Right lobe of liver (tissue), 6 donors: ENCODE results near the gene EIF4E3. TPM values are rescaled to one million over a fixed set of nuclear protein-coding genes. Genes with fewer than 3 reads are reported as not detected.

Experiments used
- ATAC-seq, 4 donors: fragments of 200-7000 bp; cut with Tn5 transposase; one replicate each; pipeline ENCODE4 v1.9.1; 2020; ENCODE audit warnings: mild to moderate bottlenecking in 4 of 4, moderate library complexity in 4 of 4
- DNase-seq, 3 donors: peaks; one replicate each; pipeline ENCODE4 v3.0.0-alpha.2; 2020
- H3K27ac ChIP-seq, 3 donors: fragments of 200-600 bp; one replicate each; pipeline ENCODE4 v1.8.0; 2022
- H3K27me3 ChIP-seq, 2 donors: fragments of 200-600 bp; one replicate each; pipeline ENCODE4 v1.8.0; 2022
- H3K36me3 ChIP-seq, 4 donors: fragments of 200-600 bp; sonication (generic) in 1 of 4; one replicate each; pipeline versions ENCODE4 v1.5.1 to v1.8.0; 2017 to 2022; ENCODE audit warnings: control low read depth in 1 of 4
- H3K4me1 ChIP-seq, 4 donors: fragments of 200-600 bp; sonication (generic) in 1 of 4; one replicate each; pipeline versions ENCODE4 v1.5.1 to v1.8.0; 2017 to 2022; ENCODE audit warnings: control low read depth in 1 of 4
- H3K4me3 ChIP-seq, 3 donors: fragments of 200-600 bp; one replicate each; pipeline ENCODE4 v1.8.0; 2022
- H3K9me3 ChIP-seq, 4 donors: fragments of 200-600 bp; sonication (generic) in 1 of 4; one replicate each; pipeline versions ENCODE4 v1.5.1 to v1.8.0; 2017 to 2022; ENCODE audit warnings: control low read depth in 1 of 4
- CTCF ChIP-seq, 4 donors: fragments of 200-600 bp in 3 of 4; fragments of 450-650 bp in 1 of 4; IDR thresholded peaks; one replicate each; pipeline versions ENCODE4 v1.5.1 to v1.8.0; 2016 to 2022; ENCODE audit warnings: antibody characterized with exemption in 4 of 4, mild to moderate bottlenecking in 2 of 4
- POLR2A ChIP-seq: fragments of 450-650 bp; IDR thresholded peaks from one replicate; pipeline ENCODE4 v1.6.1; 2017; ENCODE audit warnings: antibody characterized with exemption, mild to moderate bottlenecking
- WGBS: methylation state at CpG from one replicate; pipeline ENCODE4 v1.1.6; 2018; ENCODE audit warnings: low coverage, low lambda C conversion rate; ENCODE audit not compliant: insufficient coverage; ENCODE audit errors: missing lambda C conversion rate; 5-methylcytosine and 5-hydroxymethylcytosine counted together
- intact Hi-C, 2 donors: fragments of 100-400 bp; cut with DNase I; formaldehyde crosslinking; loops; one replicate each; pipeline versions ENCODE4 v1.11.2 to v1.14.1; 2022
- total RNA-seq, 6 experiments: library from RNA; depleted of rRNA in 2 of 6; stranded (reverse); fragments of >200 nt in 2 of 6; fragmentation: NEBNext Ultra II Directional in 3 of 6; extraction: Animal tissue kit (Norgen Biotek cat#: 25700) in 3 of 6; gene quantifications; one replicate each; pipeline versions ENCODE4 v1.1.0 to v1.2.4, GENCODE V29; 2016 to 2023
- donor health status: DM: no; HTN: yes; CAD: no.
- donor health status: DM: no; HTN: no; CAD: no.
- donor health status: DM: no; HTN: no; CAD: no.
- donor health status: DM: no; HTN: yes; CAD: no.
- donor health status: DM: no; HTN: yes; CAD: no.

Gene EIF4E3
- total RNA-seq, 6 experiments from 2014 or later, result 6.4 to 12.2 (median 8.2) TPM

GRCh38 chr3:71742621-71743020 lies 17.4 kb upstream of the EIF4E3 start:
- no peaks in the 10 kb centered on the region for H3K36me3 ChIP-seq
- H3K9me3 ChIP-seq, result no peaks in the 10 kb centered on the region
- TF ChIP-seq CTCF (IDR thresholded peaks at IDR 0.05) (no peak), POLR2A (no peak)
- intact Hi-C loops, result no loop called here
- ATAC-seq (no peak), DNase-seq (no peak)
- 78% methylated on average over 1 of the region's 1 CpG for WGBS
- no peak overlapping the region for H3K4me3 ChIP-seq
- H3K4me1 ChIP-seq, result no peaks in the 10 kb centered on the region
- H3K27ac ChIP-seq, result no peak overlapping the region
- H3K27me3 ChIP-seq, result no peaks in the 10 kb centered on the region

GRCh38 chr3:71734881-71735280 lies 9.7 kb upstream of the EIF4E3 start:
- DNase-seq (no peak), ATAC-seq (no peak)
- no peak overlapping the region for H3K27ac ChIP-seq
- 41% methylated on average over 1 of the region's 1 CpG for WGBS
- TF ChIP-seq CTCF (IDR thresholded peaks at IDR 0.05) (no peak), POLR2A (no peak)
- no peak overlapping the region for H3K4me3 ChIP-seq
- no peaks in the 10 kb centered on the region for H3K36me3 ChIP-seq
- H3K27me3 ChIP-seq, result no peaks in the 10 kb centered on the region
- no peaks in the 10 kb centered on the region for H3K4me1 ChIP-seq
- intact Hi-C loops, result no loop called here
- no peaks in the 10 kb centered on the region for H3K9me3 ChIP-seq

- intact Hi-C loops, result no loop called here
- WGBS, result 73% methylated on average over 2 of the region's 2 CpGs
- no peaks in the 10 kb centered on the region for H3K36me3 ChIP-seq
Observed at GRCh38 chr3:71733319-71733718, 8.1 kb upstream of the EIF4E3 start.

GRCh38 chr3:71732637-71733036 lies 7.4 kb upstream of the EIF4E3 start:
- 79% methylated on average over 4 of the region's 4 CpGs for WGBS
- DNase-seq, result no peak
- no peaks in the 10 kb centered on the region for H3K4me1 ChIP-seq
- ATAC-seq, result no peak
- no peak for TF ChIP-seq POLR2A
- no peak for TF ChIP-seq CTCF (IDR thresholded peaks at IDR 0.05)
- no peaks in the 10 kb centered on the region for H3K36me3 ChIP-seq
- H3K9me3 ChIP-seq, result no peaks in the 10 kb centered on the region
- H3K27me3 ChIP-seq, result no peaks in the 10 kb centered on the region
- intact Hi-C loops, result no loop called here
- H3K27ac ChIP-seq, result no peak overlapping the region
- H3K4me3 ChIP-seq, result no peak overlapping the region

More at GRCh38 chr3:71733319-71733718, 8.1 kb upstream of the EIF4E3 start:
- DNase-seq (no peak), ATAC-seq (no peak)
- Histone ChIP-seq H3K27me3 (no peaks in the 10 kb centered on the region), H3K4me1 (no peaks in the 10 kb centered on the region), H3K27ac (no peak overlapping the region), H3K9me3 (no peaks in the 10 kb centered on the region), H3K4me3 (no peak overlapping the region)
- no peak for TF ChIP-seq CTCF (IDR thresholded peaks at IDR 0.05)
- no peak for TF ChIP-seq POLR2A
